Upper lobe of right lung (tissue), 1 donor: ENCODE results near the gene EPGN. TPM values are rescaled to one million over a fixed set of nuclear protein-coding genes. Genes with fewer than 3 reads are reported as not detected.
A peak's percentile ranks its signal among the peaks of the same experiment; 100 is the strongest.

Experiments used
- ATAC-seq: fragments of 200-7000 bp; cut with Tn5 transposase; one replicate; pipeline ENCODE4 v1.9.1; 2020; ENCODE audit warnings: mild to moderate bottlenecking, moderate library complexity
- DNase-seq: peaks from one replicate; pipeline ENCODE4 v3.0.0-alpha.2; 2020
- H3K27ac ChIP-seq: fragments of 200-600 bp; one replicate; pipeline ENCODE4 v1.8.0; 2022
- H3K27me3 ChIP-seq: fragments of 200-600 bp; one replicate; pipeline ENCODE4 v1.8.0; 2022; ENCODE audit warnings: mild to moderate bottlenecking
- H3K36me3 ChIP-seq: fragments of 200-600 bp; one replicate; pipeline ENCODE4 v1.8.0; 2022
- H3K4me1 ChIP-seq: fragments of 200-600 bp; one replicate; pipeline ENCODE4 v1.8.0; 2022
- H3K4me3 ChIP-seq: fragments of 200-600 bp; one replicate; pipeline ENCODE4 v1.8.0; 2022; ENCODE audit warnings: mild to moderate bottlenecking
- H3K9me3 ChIP-seq: fragments of 200-600 bp; one replicate; pipeline ENCODE4 v1.8.0; 2022
- intact Hi-C: fragments of 100-400 bp; cut with DNase I; formaldehyde crosslinking; loops from one replicate; pipeline ENCODE4 v1.11.0; 2022
- total RNA-seq: library from RNA; stranded (reverse); fragmentation: NEBNext Ultra II Directional; extraction: Animal tissue kit (Norgen Biotek cat#: 25700); gene quantifications from one replicate; pipeline ENCODE4 v1.2.1, GENCODE V29; 2021
- TF ChIP-seq, protein P1 (sequence below): fragments of 200-600 bp; IDR thresholded peaks from one replicate; pipeline ENCODE4 v1.8.0; 2022; ENCODE audit warnings: antibody characterized with exemption
- donor health status: DM: no; HTN: yes; CAD: no; lungs with severe emphysema.

Gene EPGN
- total RNA-seq, 1 donor from 2014 or later = 2.8 TPM

DNA sequence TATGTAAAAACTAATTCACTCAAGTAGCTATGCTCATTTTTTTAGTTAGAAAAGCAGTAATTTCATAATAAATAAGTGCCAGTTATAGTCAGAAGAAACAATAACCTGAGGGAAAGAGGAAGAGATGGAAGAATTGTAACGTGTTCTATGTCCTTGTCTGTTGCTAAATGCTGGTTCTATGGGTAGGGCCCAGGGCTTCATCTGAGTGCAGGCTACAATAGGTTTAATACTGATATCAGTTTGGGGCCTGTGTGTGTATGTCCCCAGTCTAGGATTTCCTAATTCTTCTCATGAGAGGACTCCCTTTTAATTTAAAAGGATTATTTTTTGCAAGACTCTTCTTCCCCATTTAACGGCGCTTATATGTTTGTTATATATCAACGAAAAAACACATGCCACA is 53.4 kb downstream of the EPGN start:
- DNase-seq (no peak), ATAC-seq (no peak)
- Histone ChIP-seq H3K4me3 (no peak overlapping the region), H3K36me3 (no peaks in the 10 kb centered on the region), H3K27me3 (peaks cover 25% of the 10 kb centered on the region), H3K27ac (no peak overlapping the region), H3K9me3 (no peaks in the 10 kb centered on the region), H3K4me1 (peaks cover 11% of the 10 kb centered on the region)
- TF ChIP-seq, protein P1, sequence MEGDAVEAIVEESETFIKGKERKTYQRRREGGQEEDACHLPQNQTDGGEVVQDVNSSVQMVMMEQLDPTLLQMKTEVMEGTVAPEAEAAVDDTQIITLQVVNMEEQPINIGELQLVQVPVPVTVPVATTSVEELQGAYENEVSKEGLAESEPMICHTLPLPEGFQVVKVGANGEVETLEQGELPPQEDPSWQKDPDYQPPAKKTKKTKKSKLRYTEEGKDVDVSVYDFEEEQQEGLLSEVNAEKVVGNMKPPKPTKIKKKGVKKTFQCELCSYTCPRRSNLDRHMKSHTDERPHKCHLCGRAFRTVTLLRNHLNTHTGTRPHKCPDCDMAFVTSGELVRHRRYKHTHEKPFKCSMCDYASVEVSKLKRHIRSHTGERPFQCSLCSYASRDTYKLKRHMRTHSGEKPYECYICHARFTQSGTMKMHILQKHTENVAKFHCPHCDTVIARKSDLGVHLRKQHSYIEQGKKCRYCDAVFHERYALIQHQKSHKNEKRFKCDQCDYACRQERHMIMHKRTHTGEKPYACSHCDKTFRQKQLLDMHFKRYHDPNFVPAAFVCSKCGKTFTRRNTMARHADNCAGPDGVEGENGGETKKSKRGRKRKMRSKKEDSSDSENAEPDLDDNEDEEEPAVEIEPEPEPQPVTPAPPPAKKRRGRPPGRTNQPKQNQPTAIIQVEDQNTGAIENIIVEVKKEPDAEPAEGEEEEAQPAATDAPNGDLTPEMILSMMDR = no peak
- intact Hi-C loops = no loop called here

DNA sequence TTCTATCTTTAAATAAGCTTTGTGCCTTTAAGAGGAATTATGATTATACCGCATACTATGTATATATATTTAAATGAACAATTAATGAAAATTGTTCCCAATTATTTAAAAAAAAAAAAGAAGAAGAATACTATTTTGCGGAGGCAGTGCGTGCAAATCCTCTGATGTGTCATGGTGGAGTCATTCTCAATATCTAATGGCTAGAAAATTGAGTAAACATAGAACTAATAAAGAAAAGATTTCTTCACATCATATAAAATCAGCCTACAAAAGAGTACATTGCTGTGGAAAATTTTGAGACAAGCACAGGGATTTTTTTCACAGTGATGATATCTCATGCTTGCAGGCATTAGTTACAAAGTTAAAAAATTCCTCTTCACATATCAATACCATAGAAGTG is 54.1 kb downstream of the EPGN start:
- intact Hi-C loops = no loop called here
- TF ChIP-seq, protein P1 = no peak
- Histone ChIP-seq H3K27ac (no peak overlapping the region), H3K36me3 (no peaks in the 10 kb centered on the region), H3K4me3 (no peak overlapping the region), H3K27me3 (peaks cover 30% of the 10 kb centered on the region), H3K9me3 (no peaks in the 10 kb centered on the region), H3K4me1 (peaks cover 11% of the 10 kb centered on the region)
- ATAC-seq (no peak), DNase-seq (no peak)

DNA sequence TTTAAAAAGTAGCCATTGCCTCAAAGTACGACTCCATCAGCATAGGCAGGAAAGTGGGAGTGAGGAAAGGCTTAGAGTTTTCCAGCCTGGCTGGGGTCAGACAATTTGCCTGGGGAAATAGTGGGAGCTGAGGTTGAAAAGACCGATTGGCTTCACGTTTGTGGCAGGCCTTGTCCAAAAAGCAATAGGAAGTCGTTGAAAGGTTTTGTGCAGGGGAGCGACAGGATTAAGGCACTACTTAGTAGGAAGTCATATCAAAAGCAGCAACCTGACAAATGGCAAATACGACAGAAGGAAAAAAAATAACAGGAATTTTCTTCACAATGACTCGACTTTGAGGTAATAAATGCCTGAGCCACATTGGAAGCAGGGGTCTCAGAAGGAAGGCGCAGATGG is 56.0 kb downstream of the EPGN start:
- intact Hi-C loops = no loop called here
- Histone ChIP-seq H3K4me1 (peaks cover 11% of the 10 kb centered on the region), H3K27ac (no peak overlapping the region), H3K4me3 (no peak overlapping the region), H3K36me3 (no peaks in the 10 kb centered on the region), H3K9me3 (no peaks in the 10 kb centered on the region), H3K27me3 (peaks cover 29% of the 10 kb centered on the region)
- no peak for DNase-seq
- TF ChIP-seq, protein P1 = no peak
- no peak for ATAC-seq

DNA sequence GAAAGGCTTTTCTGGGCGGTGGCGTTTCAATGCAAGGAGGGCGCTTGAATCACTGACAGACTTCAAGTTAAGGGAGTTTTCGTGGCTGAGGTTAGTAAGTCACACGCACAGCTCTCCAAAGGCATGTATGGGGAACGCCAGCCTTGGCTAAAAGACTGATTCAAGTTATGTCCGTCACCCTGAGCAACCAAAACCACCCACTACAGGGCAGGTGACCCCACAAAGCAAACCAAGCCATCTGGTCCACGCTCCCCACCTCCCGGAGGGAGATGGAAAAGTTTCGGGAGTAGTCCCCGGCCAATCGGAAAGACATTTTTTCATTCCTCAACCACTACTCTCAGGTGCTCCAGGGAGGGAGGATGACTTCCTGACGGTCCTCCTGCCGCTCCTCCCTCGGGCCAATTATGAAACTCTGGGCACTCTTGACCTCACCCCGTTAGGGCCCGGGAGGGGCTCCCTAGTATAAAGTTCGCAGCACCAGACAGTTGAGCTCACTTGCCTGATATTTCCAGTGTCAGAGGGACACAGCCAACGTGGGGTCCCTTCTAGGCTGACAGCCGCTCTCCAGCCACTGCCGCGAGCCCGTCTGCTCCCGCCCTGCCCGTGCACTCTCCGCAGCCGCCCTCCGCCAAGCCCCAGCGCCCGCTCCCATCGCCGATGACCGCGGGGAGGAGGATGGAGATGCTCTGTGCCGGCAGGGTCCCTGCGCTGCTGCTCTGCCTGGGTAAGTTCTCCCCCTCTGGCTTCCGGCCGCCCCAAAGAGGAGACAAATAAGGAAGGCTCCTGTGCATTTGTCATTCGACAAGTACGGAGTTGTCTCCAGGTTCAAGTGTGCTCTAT is 56.6 kb downstream of the EPGN start, which contains the start of gene EREG:
TSS of gene EREG (plus strand) at position 494 of the 840 bp plus-strand sequence. CDS start at position 658, 164 bp downstream.
- TF ChIP-seq, protein P1 = no peak
- Histone ChIP-seq H3K4me3 (peak within 1 kb of the TSS; percentile 37), H3K27ac (no peak within 1 kb of the TSS), H3K4me1 (peaks cover 11% of the 10 kb centered on the region), H3K27me3 (peaks cover 27% of the 10 kb centered on the region), H3K9me3 (no peaks in the 10 kb centered on the region), H3K36me3 (no peaks in the 10 kb centered on the region)
- peak; percentile 67 for DNase-seq
- peak; percentile 79 for ATAC-seq
- intact Hi-C loops = no loop called here

DNA sequence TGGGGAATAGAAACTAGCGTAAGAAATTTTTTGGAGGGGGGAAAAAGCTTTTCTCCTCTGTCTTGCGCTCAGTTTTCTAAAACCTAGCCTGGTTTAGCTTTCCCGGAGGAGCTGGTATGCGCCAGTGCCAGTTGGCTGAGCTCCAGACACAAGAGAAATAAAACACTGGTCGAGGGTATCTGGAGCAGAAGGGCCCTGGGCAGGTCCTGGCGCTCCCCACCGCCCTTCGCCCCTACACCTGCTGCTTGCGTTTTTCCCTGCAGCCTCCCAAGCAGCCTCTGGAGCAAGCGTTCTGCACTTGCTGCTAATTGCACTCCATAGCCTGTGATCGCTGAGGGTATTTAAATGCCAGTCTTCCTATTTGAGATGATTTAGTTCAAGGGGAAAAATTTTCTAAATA is 57.5 kb downstream of the EPGN start:
- H3K9me3 ChIP-seq = no peaks in the 10 kb centered on the region
- TF ChIP-seq, protein P1 = no peak
- H3K4me3 ChIP-seq = peak overlapping the region; percentile 37
- ATAC-seq (peak; percentile 37), DNase-seq (peak; percentile 49)
- peaks cover 11% of the 10 kb centered on the region for H3K4me1 ChIP-seq
- H3K27ac ChIP-seq = no peak overlapping the region
- peaks cover 27% of the 10 kb centered on the region for H3K27me3 ChIP-seq
- intact Hi-C loops = no loop called here
- no peaks in the 10 kb centered on the region for H3K36me3 ChIP-seq

Other genes starting within 250 kb of the EPGN start
- 51.9 TPM for gene CXCL2, start 209.3 kb upstream of the EPGN start, total RNA-seq
- 14.1 TPM for gene MTHFD2L, start 150.4 kb upstream of the EPGN start, total RNA-seq
- gene EREG, start 56.7 kb downstream of the EPGN start, total RNA-seq = 0.69 TPM
- 14.6 TPM for gene AREG, start 136.7 kb downstream of the EPGN start, total RNA-seq